ENCODE data around the gene ZNF547.

ZNF547 gene

GRCh38 chr19:57376151-57376550 is 12.8 kb downstream of the ZNF547 start:
- DNase-seq, result no peak

DNA sequence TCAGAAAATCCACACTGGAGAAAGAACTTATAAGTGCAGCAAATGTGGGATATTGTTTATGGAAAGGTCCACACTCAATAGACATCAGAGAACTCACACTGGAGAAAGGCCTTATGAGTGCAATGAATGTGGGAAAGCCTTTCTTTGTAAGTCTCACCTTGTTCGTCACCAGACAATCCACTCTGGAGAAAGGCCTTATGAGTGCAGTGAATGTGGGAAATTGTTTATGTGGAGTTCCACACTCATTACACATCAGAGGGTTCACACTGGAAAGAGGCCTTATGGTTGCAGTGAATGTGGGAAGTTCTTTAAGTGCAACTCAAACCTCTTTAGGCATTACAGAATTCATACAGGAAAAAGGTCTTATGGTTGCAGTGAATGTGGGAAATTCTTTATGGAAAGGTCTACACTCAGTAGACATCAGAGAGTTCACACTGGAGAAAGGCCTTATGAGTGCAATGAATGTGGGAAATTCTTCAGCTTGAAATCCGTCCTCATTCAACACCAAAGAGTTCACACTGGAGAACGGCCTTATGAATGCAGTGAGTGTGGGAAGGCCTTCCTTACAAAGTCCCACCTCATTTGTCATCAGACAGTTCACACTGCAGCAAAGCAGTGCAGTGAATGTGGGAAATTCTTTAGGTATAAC is 14.3 kb downstream of the ZNF547 start:
- DNase-seq, result no peak

DNA sequence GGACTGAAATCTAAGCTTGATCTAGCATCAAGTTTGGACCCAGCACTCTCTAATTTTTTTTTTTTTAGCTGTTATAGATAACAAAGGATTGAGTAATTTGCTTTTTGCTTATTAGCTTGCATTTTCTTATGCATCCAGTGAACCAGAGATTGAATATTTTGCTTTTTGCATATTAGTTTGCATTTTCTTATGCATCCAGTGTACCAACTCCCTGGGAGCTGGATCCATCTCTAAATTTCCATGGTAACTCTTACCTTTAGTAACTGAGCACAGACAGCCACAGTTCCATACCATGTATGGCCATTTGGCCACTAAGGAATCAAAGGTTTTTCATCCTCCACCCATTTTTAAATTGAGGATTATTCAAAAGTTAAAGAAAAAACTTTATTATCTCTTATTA is 17.6 kb downstream of the ZNF547 start:
- DNase-seq, result no peak

DNA sequence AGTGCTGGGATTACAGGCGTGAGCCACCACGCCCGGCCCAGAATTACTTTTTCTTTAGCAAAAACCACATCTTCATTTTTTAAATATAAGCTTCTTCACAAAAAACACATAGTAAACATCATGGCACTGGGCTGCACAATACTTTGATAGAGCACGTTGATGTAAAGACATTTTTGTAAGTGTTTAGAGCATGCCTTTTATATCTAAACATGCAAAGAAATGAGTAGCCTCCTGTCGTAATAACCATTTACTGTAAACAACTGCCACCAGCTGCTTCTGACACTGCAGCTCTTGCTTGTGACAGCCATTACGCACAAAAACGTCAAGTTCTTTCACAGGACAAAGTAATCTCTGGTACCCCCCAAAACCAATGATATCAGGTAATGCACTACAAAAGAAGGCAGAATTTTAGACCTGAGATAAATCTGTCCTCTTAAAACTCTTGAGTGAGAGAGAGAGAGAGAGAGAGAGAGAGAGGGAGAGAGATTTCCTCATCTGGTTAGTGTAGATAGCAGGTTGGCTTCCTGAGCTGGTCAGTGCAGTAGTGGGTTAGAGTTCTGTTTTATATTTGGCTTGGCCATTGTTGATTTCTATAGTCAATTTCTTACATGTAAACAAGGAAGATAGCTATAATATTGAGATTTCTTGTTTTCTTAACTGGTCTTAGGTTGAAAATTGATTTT is 19.6 kb downstream of the ZNF547 start:
- DNase-seq, result no peak

GRCh38 chr19:57389194-57389729 is 25.9 kb downstream of the ZNF547 start:
- no peak for DNase-seq

DNA sequence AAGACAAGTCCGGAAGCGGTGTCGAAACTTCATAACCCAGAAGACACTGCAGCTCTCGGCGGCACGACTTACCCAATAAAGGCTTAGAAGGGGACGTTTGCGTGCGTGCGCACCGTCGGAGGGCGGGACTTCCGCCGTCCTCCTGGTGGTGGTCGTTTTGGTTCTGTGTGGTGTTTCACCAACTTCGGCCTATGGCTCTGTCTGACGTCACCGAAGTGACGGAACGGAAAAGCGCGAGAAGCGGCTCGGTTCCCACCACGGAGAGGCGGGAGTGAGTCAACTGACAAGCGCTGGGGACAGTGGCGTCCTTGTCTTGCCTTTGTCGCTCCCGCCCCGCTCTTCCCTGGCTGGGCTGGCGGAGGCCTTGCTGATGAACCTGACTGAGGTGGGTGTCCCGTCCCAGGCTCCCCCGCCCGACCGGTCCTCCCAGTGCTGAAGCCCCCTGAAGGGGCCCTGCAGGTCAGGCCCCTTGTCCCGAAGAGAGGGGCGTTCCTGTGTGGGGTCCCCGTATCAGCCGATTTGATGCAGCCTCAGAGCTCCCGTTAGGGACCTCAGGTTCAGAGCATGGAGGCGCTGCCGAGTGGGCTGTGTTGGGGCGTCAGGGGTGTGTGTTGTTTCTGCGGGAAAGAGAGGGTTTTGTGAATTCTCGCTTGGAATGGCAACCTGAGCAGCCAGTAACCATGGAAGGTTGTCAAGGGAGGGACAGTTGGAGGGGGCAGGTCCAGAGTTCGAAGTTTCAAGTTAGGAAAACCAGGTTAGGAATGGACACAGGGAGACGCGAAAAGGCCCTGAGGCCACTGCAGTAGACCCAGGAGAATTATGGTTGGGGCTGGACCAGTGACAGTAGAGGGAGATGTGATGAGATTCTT is 26.6 kb downstream of the ZNF547 start, which contains the start of gene ZNF548:
ZNF548 (plus strand) TSS at position 125 of the 869 bp plus-strand sequence; CDS start at position 371, 246 bp downstream.
- DNase-seq, result peak; percentile 94

DNA sequence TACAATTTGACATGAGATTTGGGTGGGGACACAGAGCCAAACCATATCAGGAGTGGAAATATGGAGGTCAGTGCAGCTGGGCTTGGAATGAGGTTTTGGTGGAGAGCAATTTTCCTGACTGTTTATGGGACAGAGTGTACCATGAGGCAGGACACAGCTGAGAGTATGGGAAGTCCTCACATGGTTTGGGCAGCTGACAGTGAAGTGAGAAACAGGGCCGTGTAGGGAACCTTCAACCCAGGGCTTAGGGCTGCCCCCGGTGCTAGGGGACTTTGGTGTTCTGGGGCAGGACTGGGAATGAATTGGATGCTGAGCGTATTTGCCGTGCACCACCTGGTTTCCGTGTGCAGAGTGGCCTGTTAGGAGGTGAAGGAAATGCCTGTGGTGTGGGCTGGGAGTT is 32.4 kb downstream of the ZNF547 start:
- no peak for DNase-seq

- DNase-seq, result no peak
Observed at GRCh38 chr19:57398868-57399267, 35.5 kb downstream of the ZNF547 start.

- DNase-seq, result no peak
Observed at GRCh38 chr19:57403737-57404563, 40.6 kb downstream of the ZNF547 start.

DNA sequence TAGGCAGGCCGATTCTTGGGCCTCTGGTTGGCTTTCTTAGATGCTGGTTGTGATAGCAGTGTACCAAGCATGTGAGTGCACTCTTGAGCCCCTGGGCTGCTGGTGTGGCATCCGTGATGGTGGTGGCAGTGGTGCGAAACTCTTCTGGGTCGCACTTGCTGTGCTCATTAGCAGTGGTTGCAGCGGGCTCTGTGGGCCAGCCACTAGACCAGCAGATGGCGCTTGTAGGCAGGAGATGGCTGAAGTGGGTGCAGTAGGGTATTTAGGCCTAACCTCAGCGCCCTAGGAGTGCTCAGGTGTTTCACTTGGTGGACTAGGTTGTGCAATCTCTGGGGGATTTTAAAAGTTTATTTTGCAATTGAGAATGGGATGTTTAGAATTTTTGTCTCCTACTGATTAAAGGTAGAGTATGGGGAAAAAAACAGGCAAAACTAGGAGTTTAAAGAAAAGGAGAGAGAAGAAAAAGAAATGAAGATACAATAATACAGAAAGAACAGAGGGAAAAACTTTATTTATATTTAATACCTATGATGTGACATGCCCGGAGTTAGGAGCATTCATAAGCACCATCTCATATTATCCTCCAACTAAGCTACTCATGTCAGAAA is 43.3 kb downstream of the ZNF547 start:
- DNase-seq, result peak; percentile 49

- DNase-seq, result peak; percentile 86
Observed at GRCh38 chr19:57410877-57411671, 47.7 kb downstream of the ZNF547 start, which contains the start of gene ZNF17. Gene ZNF17, plus strand, starts transcription at chr19:57411161. Its CDS starts 2,455 bp downstream, at chr19:57413616.

- DNase-seq, result no peak
Observed at GRCh38 chr19:57419439-57419838, 56.1 kb downstream of the ZNF547 start.

DNA sequence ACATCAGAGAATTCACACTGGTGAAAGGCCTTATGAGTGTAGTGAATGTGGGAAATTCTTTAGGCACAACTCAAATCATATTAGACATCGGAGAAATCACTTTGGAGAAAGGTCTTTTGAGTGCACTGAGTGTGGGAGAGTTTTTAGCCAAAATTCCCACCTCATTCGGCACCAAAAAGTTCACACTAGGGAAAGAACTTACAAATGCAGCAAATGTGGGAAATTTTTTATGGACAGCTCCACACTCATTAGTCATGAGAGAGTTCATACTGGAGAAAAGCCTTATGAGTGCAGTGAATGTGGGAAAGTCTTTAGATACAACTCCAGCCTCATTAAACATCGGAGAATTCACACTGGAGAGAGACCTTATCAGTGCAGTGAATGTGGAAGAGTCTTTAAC is 57.7 kb downstream of the ZNF547 start:
- no peak for DNase-seq

Data from DMS79 treated with DMSO at 0.1 percent for 48 hours (cell line).